Stimulated activated CD4-positive, alpha-beta T cell treated with anti-CD3 and anti-CD28 coated beads, TNF-alpha, amount 100 ng/mL, for 1 hour (primary cell): ENCODE measurements around the gene VPS16.

Experiments
- DNase-seq, 3 donors: peaks; one replicate each; pipeline ENCODE4 v3.0.0-alpha.2; 2020; ENCODE audit warnings: low read depth in 3 of 3, low spot score in 1 of 3

The VPS16 gene

DNA sequence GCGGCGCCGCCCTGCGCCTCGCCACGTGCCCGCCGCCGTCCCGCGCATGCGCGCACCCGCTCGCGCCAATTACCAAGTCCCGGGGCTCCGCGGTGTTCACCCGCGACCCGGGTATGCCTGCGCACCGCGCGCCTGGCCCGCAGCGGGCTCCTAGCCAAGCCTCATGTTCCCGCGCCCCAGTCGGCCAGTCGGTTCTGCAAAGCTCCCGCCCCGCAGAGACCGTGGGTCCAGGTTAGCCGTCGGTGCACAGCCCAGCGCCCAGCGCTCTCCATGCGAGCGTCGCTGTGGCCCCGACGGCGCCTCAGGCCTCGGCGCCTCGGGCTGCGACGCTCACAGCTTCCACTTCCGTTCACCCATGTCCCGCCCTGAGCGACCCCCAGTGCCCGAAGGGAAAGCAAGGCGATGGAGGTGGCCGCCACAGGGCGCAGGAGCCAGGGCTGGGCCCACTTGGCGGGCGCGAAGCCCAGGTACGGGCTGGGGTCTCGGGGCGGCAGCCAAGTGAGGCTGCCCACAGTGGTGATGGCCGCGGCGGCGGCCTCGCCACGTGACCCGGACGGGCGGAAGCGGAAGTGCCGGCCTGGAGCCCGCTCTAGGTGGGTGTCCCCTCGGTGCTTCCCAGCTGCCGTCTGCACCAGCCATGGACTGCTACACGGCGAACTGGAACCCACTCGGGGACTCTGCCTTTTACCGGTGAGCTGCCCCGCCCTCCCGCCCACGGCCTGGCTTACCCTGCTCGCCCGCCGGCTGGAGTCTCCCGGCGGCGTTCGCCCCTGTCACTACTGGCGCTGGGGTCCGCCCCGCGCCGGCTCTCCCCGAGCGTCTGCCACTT lies at the start of gene VPS16, which contains the start of gene PCED1A:
Gene VPS16 (plus strand): TSS at position 608 of the 829 bp plus-strand sequence. CDS start 30 bp downstream, at position 638.
Gene PCED1A (minus strand): TSS at position 518 of the 829 bp plus-strand sequence. CDS start 743 bp downstream, outside the sequence.
- peak; percentile 58 to 84 (median 73) for DNase-seq

DNA sequence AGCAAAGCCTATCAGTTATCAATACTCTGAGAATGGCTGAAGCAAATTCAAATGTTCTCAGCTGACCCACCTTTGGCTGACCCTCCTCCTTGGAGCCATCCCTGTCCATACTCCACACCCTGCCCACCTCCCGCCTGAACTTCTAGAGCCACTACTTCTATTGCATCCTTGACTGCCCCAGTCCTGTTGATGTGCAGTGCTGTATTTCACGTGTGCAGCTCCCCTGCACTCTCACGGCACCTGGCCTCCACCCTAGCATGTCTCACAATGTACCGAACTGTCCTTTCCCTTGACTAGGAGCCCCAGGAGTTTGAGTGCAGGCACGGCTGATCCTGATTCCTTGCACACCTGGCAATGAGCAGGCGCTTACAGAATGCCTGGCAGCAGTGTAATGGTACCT lies 47.1 kb upstream of the VPS16 start:
- DNase-seq = no peak

- no peak for DNase-seq
Observed at GRCh38 chr20:2794202-2794748, 46.3 kb upstream of the VPS16 start.

GRCh38 chr20:2794866-2795447 lies 45.6 kb upstream of the VPS16 start:
- no peak for DNase-seq

DNA sequence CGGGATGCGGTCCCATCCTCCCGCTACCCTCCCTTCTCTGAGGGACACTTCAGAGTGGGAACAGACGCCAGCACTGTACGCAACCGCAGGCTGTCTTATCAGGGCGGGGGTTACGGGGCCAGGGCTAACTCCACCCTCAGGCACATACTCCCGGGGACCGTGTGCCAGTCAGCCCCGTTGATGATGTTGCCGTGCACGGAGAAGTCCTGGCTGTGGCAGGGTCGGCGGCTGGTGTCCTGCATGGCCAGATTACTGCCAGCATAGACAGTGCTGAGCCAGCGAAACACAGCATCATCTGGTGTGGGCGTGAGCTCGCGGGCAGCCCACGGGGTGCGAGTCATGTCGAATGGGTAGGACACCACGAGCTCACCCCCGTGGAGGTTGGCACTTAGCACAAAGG lies 45.1 kb upstream of the VPS16 start:
- no peak for DNase-seq

GRCh38 chr20:2796011-2796660 lies 44.4 kb upstream of the VPS16 start:
- no peak for DNase-seq

DNA sequence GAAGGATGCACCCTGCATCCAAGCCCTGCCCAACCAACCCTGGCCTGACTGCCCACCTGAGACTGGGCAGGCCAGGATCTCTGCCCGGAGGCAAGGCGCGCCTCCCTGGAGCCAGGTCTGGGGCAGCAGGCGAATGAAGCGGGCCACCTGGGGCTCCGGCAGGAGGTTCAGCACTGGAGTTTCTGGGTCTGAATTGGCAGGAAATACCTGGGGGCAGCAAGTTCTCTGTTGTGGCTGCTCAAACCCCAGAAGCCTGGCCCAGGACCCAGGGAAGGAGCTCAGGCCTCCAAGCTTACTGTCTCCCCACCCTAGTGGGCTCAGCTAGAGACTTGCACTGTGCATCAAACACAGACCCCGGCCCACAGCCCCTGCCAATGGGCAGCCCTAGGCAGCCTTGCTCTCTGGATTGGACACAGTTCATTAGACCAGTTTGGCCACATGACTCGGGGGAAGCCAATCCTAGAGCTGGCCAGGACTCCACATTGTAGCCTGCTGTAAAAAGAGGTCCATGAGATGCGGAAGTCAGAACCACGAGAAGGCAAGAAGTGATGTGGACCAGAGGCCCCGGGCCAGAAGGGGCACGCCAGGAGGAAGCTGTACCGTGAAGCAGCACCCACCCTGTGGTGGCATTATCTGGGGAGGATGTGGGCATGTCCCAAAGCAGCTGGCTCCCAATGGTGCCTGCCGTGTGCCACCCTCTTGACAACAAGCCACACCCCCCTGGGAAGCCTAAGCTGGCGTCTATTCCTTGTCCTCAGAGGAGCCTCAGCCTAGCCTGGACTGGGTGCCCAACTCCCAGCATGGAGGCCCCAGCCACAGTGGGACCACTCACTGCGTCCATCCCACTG lies 43.2 kb upstream of the VPS16 start:
- no peak for DNase-seq

- no peak for DNase-seq
Observed at GRCh38 chr20:2798095-2798805, 42.3 kb upstream of the VPS16 start.

DNA sequence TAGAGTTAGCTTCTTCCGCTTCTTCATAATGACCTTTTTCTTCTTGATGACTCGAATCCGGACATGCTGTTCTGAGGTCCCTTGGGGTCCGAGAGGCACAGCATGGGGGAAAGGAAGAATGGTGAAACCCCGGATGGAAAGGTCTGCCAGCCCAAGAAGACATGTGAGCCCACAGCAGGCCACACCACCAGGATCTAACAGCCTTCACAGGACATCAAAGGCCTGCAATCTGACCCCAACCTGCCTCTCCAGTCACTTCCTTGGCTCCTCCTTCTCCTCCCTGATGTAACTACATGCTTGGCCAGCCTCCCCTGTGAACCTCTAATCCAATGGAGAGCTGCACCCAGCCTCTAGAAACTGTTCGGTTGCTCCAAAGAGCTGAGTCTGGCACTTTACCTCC lies 41.7 kb upstream of the VPS16 start:
- DNase-seq = no peak

- DNase-seq = no peak
Observed at GRCh38 chr20:2799271-2799670, 41.3 kb upstream of the VPS16 start.

DNA sequence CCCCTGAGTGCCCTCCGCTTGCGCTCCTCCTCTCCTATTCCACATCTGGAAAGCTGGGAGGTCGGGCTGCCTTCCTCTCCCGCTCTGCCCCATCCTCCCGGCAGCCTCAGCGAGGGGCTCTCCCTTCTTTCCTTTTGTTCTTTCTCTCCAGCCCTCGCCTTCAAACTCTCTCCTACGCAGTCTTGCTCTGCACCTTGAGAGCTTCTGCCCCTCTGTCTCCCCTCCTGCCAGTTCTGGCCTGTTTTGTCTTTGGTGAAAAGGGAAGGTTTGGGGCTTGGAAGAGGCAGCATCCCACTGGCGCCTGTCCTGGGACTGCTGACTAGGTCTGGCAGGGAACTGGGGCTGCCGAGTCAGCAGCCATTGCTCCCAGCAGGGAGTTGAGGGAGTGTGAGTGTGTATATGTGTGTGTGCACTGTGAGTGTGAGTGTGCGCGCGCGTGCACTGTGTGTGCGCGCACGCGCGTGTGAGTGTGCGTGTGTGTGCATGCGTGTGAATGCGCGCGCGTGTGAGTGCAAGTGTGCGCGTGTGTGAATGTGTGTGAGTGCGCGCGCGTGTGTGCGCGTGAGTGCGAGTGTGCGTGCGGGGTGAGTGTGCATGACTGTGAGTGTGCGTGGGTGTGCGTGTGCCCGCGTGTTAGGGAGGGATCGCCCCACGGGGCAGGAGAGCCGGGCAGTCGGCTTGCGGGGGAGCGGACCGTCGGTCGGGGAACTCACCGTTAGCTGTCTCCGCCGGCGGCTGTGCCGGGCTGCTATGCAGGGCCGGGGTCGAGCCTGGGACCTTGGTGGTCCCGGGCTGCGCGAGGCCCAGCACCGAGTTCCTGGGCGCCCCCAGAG lies 40.6 kb upstream of the VPS16 start:
- no peak for DNase-seq

- no peak for DNase-seq
Observed at GRCh38 chr20:2800521-2801285, 39.8 kb upstream of the VPS16 start, which contains the start of gene CPXM1. Gene CPXM1 (minus strand): TSS chr20:2800627. CDS start chr20:2800572, 55 bp downstream.

DNA sequence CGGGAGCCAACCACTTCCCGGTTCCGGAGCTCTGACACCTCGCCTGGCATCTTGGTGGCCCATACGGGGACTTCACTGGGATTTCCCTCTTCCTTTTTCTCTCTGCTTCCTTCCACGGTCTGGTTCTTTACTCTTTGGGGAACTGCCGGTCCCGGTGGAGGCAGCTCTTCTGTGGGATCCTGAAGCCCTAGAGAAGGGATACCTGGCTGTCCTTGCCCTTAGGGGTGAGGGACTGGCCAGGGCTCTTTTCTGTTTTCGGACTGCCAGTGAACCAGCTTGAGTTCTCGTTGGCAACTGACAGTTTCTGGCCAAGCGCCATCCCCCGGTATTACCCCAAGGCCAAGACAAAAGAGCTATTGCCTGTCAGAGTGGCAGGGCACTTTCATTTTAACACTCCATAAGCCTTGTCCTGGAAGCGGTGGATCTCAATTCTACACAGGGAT lies 39.2 kb upstream of the VPS16 start:
- DNase-seq = no peak

GRCh38 chr20:2804041-2804828 lies 36.3 kb upstream of the VPS16 start:
- no peak for DNase-seq

DNA sequence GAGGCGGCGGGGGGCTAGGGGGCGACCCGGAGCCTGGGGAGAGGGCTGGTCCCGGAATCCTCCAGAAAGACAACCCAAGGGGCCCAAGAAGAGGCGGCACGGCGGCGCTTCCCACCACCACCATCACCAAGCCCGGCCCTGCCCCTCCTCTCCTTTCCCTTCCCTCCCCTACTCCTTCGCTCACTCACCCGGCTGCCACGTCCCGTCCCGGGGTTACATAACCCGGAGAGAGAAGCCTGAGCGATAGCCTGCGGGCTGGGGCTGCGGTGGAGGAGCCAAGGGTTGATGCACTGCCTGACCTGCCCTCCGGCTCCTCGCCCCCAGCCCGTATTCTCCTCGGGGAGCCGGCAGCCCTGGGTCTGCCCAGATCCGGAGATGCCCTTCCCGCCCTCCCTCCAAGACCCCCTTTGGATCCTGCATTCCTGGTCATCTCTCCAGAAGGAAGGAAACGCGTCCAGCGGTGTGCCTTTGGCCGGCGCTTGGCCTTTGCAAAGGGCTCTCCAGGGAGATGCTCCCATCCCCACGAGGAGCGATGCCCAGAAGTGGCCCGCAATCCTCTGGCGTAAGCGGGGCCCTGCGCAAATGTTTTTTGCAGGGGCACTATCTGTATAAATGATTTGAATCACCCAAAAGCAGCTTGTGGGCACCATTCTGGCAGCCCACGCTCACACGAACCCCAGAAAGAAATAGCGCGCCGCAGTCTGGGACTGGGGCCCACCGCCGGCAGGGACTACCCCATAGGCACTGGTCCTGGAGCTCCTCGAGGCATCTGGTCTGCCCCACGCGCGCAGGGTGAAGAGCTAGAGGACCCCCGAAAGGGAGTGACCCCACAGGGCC lies 35.5 kb upstream of the VPS16 start:
- DNase-seq = no peak

DNA sequence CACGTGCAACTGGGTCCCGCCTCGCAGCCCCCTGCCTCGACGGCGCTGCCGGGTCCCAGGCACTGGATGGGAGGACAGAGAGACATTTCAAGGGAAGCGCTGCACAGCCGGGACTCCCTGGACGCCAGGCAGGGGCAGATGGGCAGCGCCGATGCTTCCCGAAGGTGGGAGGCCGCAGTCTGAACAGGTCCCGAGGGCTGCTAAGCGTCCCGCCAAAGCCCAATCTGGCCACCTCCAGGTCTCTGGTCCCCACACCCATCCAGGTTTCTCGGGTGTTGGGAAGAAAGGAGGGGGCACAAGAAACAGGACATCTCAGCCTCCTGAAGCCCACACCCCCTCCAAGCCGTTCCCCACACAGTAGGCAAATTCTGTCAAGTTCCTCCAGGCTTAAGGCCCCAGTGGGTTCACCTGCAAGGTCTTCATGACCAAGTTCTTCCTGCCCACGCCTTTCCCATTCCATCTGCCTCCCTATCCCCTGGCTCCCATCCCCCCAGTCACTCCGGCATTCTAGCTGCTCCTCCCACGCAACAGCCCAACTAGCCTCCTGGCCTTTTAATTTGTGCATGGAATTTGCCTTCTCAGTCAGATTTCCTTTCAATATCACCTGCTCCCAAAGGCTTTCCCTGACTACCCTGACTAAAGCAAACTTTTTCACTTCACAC lies 34.7 kb upstream of the VPS16 start:
- no peak for DNase-seq
